SK-N-MC (cell line): ENCODE results near the gene OVOL2.

Experiments used
- EZH2 ChIP-seq: fragments of 200-600 bp; sonication (generic); IDR thresholded peaks from one replicate; pipeline ENCODE4 v1.6.1; 2017; ENCODE audit warnings: antibody characterized with exemption
- FOXP2 ChIP-seq: optimal IDR thresholded peaks from 2 replicates; pipeline ENCODE3; 2011; ENCODE audit warnings: mild to moderate bottlenecking, moderate library complexity; ENCODE audit not compliant: insufficient read depth; ENCODE audit errors: extremely low read length, control extremely low read depth
- POLR2AphosphoS5 ChIP-seq: IDR thresholded peaks from 2 replicates; pipeline ENCODE4 v1.6.1; 2012; ENCODE audit warnings: mild to moderate bottlenecking, low read depth, low read length, borderline replicate concordance

- no peak for TF ChIP-seq POLR2AphosphoS5
- no peak for TF ChIP-seq FOXP2
- TF ChIP-seq EZH2: no peak
Measured at GRCh38 chr20:18103497-18103896, 45.8 kb upstream of the OVOL2 start.
